HL-60 (cell line): ENCODE measurements around the gene GPHN.

Experiments used
- DNase-seq, 2 experiments: peaks; one replicate each; pipeline ENCODE4 v3.0.0-alpha.2; 2010 to 2020; ENCODE audit warnings: low read depth in 1 of 2, low spot score in 1 of 2
- H3K27ac ChIP-seq: fragments of 250-450 bp; sonication (Bioruptor Pico); replicated peaks from 2 replicates; pipeline ENCODE4 v1.5.1; 2020; ENCODE audit warnings: mild to moderate bottlenecking, moderate library complexity
- H3K27me3 ChIP-seq: fragments of 250-450 bp; sonication (Bioruptor Pico); 2 replicates; pipeline ENCODE4 v1.5.1; 2021; ENCODE audit warnings: mild to moderate bottlenecking, moderate library complexity; ENCODE audit not compliant: insufficient read depth, poor library complexity, severe bottlenecking
- H3K4me3 ChIP-seq: replicated peaks from 2 replicates; pipeline ENCODE4 v1.5.1; 2011; ENCODE audit warnings: mild to moderate bottlenecking, control low read depth, low read length; ENCODE audit not compliant: insufficient read depth
- CTCF ChIP-seq: IDR thresholded peaks from one replicate; pipeline ENCODE4 v1.5.1; 2011; ENCODE audit warnings: low read length, control low read depth, inconsistent platforms; ENCODE audit not compliant: insufficient read depth
- GABPA ChIP-seq: IDR thresholded peaks from 2 replicates; pipeline ENCODE4 v1.6.1; 2012; ENCODE audit warnings: low read depth
- POLR2AphosphoS5 ChIP-seq: IDR thresholded peaks from 2 replicates; pipeline ENCODE4 v1.6.1; 2012; ENCODE audit warnings: low read depth
- REST ChIP-seq: IDR thresholded peaks from 2 replicates; pipeline ENCODE4 v1.6.1; 2012; ENCODE audit warnings: low read depth; ENCODE audit not compliant: insufficient replicate concordance
- SPI1 ChIP-seq: IDR thresholded peaks from 2 replicates; pipeline ENCODE4 v1.6.1; 2012; ENCODE audit warnings: low read depth, mild to moderate bottlenecking, borderline replicate concordance

Gene GPHN

GRCh38 chr14:66645716-66646115 lies 137.8 kb downstream of the GPHN start:
- Histone ChIP-seq H3K27me3 (no peaks in the 10 kb centered on the region), H3K4me3 (no peak overlapping the region), H3K27ac (no peak overlapping the region)
- no peak for DNase-seq
- TF ChIP-seq SPI1, result no peak
- no peak for TF ChIP-seq REST
- TF ChIP-seq POLR2AphosphoS5, result no peak
- no peak for TF ChIP-seq CTCF
- TF ChIP-seq GABPA, result no peak

- DNase-seq, result no peak
- Histone ChIP-seq H3K27me3 (no peaks in the 10 kb centered on the region), H3K27ac (no peak overlapping the region), H3K4me3 (no peak overlapping the region)
- TF ChIP-seq POLR2AphosphoS5 (no peak), GABPA (no peak), REST (no peak), CTCF (no peak), SPI1 (no peak)
Observed at GRCh38 chr14:66649498-66649897, 141.6 kb downstream of the GPHN start.

GRCh38 chr14:66650491-66650911 lies 142.6 kb downstream of the GPHN start:
- no peaks in the 10 kb centered on the region for H3K27me3 ChIP-seq
- no peak overlapping the region for H3K27ac ChIP-seq
- no peak overlapping the region for H3K4me3 ChIP-seq
- DNase-seq, result no peak
- no peak for TF ChIP-seq POLR2AphosphoS5
- TF ChIP-seq REST, result no peak
- no peak for TF ChIP-seq GABPA
- TF ChIP-seq CTCF, result no peak
- no peak for TF ChIP-seq SPI1
